Epidermal melanocyte (primary cell): ENCODE data around the gene SENP7.
"Not testable (repeated sequence)": the region's sequence is repeated elsewhere in the genome, so short reads cannot be mapped to it uniquely, and the experiment has no call there.

ENCODE experiments used
- DNase-seq: peaks from one replicate; pipeline ENCODE4 v3.0.0; 2011; ENCODE audit warnings: low spot score; ENCODE audit not compliant: insufficient read length

The SENP7 gene, protein sequence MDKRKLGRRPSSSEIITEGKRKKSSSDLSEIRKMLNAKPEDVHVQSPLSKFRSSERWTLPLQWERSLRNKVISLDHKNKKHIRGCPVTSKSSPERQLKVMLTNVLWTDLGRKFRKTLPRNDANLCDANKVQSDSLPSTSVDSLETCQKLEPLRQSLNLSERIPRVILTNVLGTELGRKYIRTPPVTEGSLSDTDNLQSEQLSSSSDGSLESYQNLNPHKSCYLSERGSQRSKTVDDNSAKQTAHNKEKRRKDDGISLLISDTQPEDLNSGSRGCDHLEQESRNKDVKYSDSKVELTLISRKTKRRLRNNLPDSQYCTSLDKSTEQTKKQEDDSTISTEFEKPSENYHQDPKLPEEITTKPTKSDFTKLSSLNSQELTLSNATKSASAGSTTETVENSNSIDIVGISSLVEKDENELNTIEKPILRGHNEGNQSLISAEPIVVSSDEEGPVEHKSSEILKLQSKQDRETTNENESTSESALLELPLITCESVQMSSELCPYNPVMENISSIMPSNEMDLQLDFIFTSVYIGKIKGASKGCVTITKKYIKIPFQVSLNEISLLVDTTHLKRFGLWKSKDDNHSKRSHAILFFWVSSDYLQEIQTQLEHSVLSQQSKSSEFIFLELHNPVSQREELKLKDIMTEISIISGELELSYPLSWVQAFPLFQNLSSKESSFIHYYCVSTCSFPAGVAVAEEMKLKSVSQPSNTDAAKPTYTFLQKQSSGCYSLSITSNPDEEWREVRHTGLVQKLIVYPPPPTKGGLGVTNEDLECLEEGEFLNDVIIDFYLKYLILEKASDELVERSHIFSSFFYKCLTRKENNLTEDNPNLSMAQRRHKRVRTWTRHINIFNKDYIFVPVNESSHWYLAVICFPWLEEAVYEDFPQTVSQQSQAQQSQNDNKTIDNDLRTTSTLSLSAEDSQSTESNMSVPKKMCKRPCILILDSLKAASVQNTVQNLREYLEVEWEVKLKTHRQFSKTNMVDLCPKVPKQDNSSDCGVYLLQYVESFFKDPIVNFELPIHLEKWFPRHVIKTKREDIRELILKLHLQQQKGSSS

DNA sequence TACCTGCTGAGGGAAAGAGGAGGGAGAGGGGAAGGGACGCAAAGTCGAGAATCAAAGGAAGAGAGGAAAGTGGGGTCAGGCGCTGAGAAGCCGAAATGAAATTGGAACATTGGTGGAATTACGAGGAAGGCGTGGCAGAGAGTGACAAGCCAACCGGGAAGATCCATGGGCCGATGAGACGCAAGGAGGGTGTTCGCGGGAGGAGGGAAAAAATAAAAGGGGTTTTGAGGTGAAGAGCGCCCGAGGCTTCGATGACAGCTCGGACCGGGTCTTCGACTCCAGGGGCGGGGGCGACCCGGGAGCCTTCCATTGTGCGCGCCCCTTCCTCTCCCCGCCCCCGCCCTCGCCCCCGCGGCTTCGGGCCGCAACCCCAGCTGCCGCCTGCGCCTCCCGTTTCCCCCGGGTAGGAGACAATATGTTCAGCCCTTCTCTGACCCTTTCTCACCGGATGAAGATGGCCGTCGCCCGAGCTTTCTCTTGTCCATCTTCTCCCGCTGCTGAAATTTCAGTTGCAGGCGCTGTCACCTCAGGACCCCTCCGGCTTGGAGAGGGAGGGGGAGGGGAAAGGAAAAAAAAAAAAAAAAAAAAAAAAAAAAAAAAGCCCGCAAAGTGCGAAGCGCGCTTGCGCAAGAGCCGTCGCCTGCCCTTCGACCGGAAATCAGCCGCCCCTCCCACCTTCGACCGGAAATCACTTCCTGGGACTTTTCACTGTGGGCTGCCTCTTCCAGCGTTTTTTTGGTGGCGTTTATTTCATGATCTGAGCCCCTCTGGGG is at the start of gene SENP7:
SENP7 (minus strand) TSS at position 567 of the 773 bp plus-strand sequence; CDS start at position 485, 82 bp downstream.
- peak; percentile 84 for DNase-seq

GRCh38 chr3:101561630-101562328 is 48.8 kb upstream of the SENP7 start, which contains the start of gene TRMT10C:
Gene TRMT10C, plus strand, starts transcription at chr3:101561868. Its CDS starts 2,914 bp downstream, at chr3:101564782.
- DNase-seq, result peak; percentile 86

DNA sequence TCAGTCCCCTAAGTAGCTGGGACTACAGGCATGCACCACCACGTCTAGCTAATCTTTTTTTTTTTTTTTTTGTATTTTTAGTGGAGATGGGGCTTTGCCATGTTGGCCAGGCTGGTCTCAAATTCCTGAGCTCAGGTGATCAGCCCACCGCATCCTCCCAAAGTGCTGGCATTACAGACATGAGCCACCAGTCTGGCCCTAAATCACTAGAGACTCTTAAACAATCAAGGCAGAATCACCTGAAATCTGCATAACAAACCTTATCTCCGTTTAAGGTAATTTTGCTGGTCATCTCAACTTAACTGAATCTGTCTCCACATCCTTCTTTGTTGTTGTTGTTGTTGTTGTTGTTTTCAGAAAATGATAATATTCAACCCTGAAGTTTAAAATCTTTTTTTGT is 43.1 kb upstream of the SENP7 start:
- no peak for DNase-seq

GRCh38 chr3:101553381-101553780 is 40.4 kb upstream of the SENP7 start:
- DNase-seq, result not testable (repeated sequence)

- DNase-seq, result not testable (repeated sequence)
These were observed 38.5 kb upstream of the SENP7 start for GRCh38 chr3:101551359-101552081.

- DNase-seq, result no peak
These were observed 36.5 kb upstream of the SENP7 start for GRCh38 chr3:101549473-101549872.

GRCh38 chr3:101548527-101549105 is 35.6 kb upstream of the SENP7 start:
- DNase-seq, result no peak

DNA sequence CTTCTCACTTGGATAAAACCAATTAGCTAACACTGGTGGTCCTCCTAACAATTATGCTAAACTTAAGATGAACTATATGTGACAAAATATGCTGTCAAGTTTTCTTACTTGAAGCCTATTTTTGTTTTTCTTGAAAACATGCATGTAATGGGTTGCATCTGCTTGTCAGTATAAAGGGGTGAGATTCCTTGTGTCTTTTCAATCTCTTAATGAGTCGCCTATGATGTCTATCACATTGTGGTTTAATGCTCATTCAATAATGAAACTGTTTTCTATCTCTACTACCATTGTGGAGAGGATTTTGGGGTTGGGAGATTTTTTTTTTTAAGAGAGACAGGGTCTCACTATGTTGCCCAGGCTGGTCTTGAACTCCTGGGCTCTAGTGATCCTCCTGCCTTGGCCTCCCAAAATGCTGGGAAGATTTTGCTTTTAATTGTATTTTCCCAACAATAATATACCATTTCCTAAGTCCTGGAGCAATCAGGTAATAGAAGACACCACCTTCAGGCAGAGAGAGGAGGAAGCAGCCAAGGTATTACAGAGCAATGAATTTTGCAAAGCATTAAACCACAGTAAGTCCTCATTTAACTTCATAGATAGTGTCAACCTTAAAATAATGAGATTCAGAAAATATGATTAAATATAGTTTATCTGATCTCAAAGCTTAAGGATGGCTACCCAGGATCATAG is 31.3 kb upstream of the SENP7 start:
- DNase-seq, result no peak

GRCh38 chr3:101542957-101543356 is 29.9 kb upstream of the SENP7 start:
- no peak for DNase-seq

DNA sequence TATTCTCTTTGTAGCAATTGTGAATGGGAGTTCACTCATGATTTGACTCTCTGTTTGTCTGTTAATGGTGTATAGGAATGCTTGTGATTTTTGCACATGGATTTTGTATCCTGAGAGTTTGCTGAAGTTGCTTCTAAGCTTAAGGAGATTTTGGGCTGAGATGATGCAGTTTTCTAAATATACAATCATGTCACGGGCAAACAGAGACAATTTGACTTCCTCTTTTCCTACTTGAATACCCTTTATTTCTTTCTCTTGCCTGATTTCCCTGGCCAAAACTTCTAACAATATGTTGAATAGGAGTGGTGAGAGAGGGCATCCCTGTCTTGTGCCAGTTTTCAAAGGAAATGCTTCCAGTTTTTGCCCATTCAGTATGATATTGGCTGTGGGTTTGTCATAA is 23.9 kb upstream of the SENP7 start:
- DNase-seq, result not testable (repeated sequence)

- no peak for DNase-seq
These were observed 23.3 kb upstream of the SENP7 start for GRCh38 chr3:101536266-101536665.

GRCh38 chr3:101535221-101535620 is 22.2 kb upstream of the SENP7 start:
- no peak for DNase-seq

- no peak for DNase-seq
These were observed 20.6 kb upstream of the SENP7 start for GRCh38 chr3:101533603-101533968.

GRCh38 chr3:101532783-101533602 is 20.0 kb upstream of the SENP7 start:
- DNase-seq, result no peak

GRCh38 chr3:101531473-101532086 is 18.6 kb upstream of the SENP7 start:
- no peak for DNase-seq

- DNase-seq, result no peak
These were observed 17.7 kb upstream of the SENP7 start for GRCh38 chr3:101530686-101531047.

DNA sequence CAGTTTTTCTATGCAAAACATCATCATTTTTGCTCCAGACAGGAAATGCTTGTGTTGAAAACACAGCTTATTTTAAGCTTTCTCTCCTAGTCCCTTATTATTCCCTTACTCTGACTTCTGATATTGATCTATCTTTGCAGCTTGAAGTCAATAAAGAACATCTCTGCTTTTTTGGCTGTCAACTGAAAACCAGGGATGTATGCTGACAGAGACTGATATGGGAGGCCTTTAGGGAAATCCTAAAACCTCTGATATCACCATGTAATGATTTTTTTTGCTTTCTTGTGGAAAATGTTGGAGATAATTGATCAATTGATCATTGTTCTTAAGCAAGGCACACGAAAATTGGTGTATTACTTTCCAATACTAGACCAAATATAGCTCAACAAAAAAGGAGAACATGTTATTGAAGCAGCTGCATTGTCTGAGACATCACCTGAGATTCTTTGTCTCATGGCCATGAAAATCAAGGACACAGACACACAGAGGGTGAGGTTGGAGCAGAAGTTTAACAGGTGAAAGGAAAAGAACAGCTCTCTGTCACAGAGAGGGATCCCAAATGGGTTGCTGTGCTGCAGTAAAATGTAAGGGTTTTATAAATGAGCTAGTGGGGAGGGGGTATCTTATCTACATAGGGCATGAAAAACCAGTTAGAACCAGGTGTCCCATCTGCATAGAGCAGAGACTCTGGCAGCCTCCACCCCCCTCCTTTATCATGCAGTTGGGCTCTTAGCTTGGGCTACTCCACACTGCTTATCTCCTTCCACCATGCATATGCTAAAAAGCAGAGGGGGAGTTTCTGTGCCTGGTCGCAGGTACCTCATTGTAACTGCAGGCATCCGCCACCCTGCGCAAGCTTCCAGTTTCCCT is 17.0 kb upstream of the SENP7 start:
- DNase-seq, result no peak
